Measurements from ENCODE around the gene HOXC11. TPM values are rescaled to one million over a fixed set of nuclear protein-coding genes. Genes with fewer than 3 reads are reported as not detected.

HOXC11 gene
- polyA plus RNA-seq, 5 donors, result 0.40 TPM; not detected in 4

GRCh38 chr12:53956251-53956887, 16.6 kb upstream of the HOXC11 start:
- no peak for DNase-seq

- no peak for DNase-seq
These were observed 15.9 kb upstream of the HOXC11 start for GRCh38 chr12:53956914-53957536.

- DNase-seq, result no peak
These were observed 14.8 kb upstream of the HOXC11 start for GRCh38 chr12:53958128-53958527.

GRCh38 chr12:53959314-53959713, 13.6 kb upstream of the HOXC11 start:
- DNase-seq, result no peak

GRCh38 chr12:53960187-53961024, 12.5 kb upstream of the HOXC11 start:
- no peak for DNase-seq

GRCh38 chr12:53961025-53961761, 11.7 kb upstream of the HOXC11 start:
- no peak for DNase-seq

- DNase-seq, result no peak
These were observed 9.9 kb upstream of the HOXC11 start for GRCh38 chr12:53963005-53963404.

GRCh38 chr12:53963434-53964314, 9.3 kb upstream of the HOXC11 start:
- DNase-seq, result no peak

GRCh38 chr12:53964315-53964713, 8.6 kb upstream of the HOXC11 start:
- no peak for DNase-seq

GRCh38 chr12:53965281-53966084, 7.4 kb upstream of the HOXC11 start:
- no peak for DNase-seq

- no peak for DNase-seq
These were observed 6.9 kb upstream of the HOXC11 start for GRCh38 chr12:53966085-53966384.

- no peak for DNase-seq
These were observed 6.4 kb upstream of the HOXC11 start for GRCh38 chr12:53966385-53967133.

GRCh38 chr12:53967421-53967925, 5.5 kb upstream of the HOXC11 start:
- no peak for DNase-seq

- no peak for DNase-seq
These were observed 4.5 kb upstream of the HOXC11 start for GRCh38 chr12:53968214-53969127.

- DNase-seq, result no peak
These were observed 3.2 kb upstream of the HOXC11 start for GRCh38 chr12:53969588-53970259.

- no peak for DNase-seq
These were observed 2.5 kb upstream of the HOXC11 start for GRCh38 chr12:53970451-53970850.

- no peak for DNase-seq
These were observed 1.8 kb upstream of the HOXC11 start for GRCh38 chr12:53971129-53971528.

GRCh38 chr12:53971686-53972085, 1.2 kb upstream of the HOXC11 start:
- no peak for DNase-seq

Data from right lung (tissue), 5 donors.